ENCODE results near the gene IGF2BP2. TPM values are rescaled to one million over a fixed set of nuclear protein-coding genes. Genes with fewer than 3 reads are reported as not detected.

IGF2BP2 gene
- total and polyA plus RNA-seq, 2 of the 8 experiments (the other 6 are each of a cell fraction or from before 2014, with no cell fraction given): 7.4 to 121 TPM

DNA sequence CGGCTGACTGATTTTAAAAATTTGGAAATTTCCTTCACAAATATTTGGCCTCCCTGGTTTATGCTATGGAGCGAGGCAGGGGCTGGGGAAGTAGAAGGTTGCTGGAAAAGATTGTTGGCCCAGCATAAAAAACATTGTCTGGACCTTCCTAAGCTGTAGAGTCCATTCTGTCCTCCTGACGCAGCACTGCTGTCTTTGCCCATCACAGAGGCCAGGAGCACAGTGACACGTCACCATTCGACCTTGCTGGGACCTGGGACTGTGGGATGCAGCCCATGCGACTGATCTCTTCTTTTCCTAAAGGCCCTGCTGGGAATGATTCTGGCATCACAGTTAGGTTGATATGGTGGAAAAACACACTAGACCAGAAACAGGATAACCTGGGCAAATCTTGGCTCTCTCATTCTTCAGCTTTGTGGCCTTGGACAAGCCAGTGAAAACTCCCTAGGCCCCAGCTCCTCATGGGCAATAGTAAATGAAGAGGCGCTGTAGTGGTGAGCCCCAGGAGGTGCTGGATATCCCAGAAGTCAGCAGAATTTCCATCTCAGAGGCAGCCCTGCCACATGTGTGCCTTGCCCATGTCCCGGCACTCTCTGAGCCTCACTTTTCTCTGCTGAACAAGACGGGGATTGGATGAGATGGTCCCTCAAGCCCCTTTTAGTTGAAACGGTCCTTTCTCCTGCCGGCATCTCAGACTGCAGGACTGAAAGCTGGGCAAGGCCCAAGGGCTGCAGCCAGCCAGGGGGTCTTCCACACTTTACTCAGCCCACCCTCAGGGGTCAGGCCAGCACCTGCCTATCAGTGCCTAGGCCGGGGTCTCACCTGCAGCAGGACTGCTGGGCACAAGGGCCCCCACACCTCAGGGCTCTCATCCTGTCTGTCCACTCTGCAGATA lies 169.2 kb downstream of the IGF2BP2 start (continued):
- TF ChIP-seq BCL11A (IDR thresholded peaks at IDR 0.05; ENCODE audit: low read depth in 2 of 2, low read length in 2 of 2): no peak

Data from H1 (cell line).